DOHH2 (cell line): ENCODE results near the gene DIPK2A.

ENCODE experiments used
- EZH2phosphoT487 ChIP-seq: fragments of 200-600 bp; sonication (generic); IDR thresholded peaks from 2 replicates; pipeline ENCODE4 v1.6.1; 2017; ENCODE audit warnings: borderline replicate concordance, mild to moderate bottlenecking, antibody characterized with exemption, low read length, moderate library complexity, mixed read lengths
- TF ChIP-seq, protein P1 (sequence below): fragments of 200-600 bp; sonication (generic); IDR thresholded peaks from one replicate; pipeline ENCODE4 v1.5.1; 2014; ENCODE audit warnings: antibody characterized with exemption, mild to moderate bottlenecking, low read depth, low read length; ENCODE audit not compliant: poor library complexity, severe bottlenecking

DNA sequence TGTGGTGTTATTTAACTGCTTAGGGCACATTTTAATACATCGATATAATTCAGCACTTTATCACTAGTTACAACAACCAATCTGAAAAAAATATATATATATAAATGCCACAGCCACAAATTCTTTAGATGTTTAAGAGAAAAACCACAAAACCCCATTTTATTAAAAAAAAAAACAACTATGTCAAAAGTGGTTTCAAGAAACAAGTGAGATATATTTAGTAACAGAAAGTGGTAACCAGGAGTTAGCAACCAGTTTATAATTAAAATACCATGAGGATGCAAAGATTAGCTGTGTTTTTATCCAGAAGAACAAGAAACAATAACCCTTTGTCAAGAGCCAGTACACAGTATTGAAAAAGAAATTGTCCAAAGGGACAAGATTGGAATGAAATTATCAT is 14.8 kb upstream of the DIPK2A start:
- TF ChIP-seq, protein P1, sequence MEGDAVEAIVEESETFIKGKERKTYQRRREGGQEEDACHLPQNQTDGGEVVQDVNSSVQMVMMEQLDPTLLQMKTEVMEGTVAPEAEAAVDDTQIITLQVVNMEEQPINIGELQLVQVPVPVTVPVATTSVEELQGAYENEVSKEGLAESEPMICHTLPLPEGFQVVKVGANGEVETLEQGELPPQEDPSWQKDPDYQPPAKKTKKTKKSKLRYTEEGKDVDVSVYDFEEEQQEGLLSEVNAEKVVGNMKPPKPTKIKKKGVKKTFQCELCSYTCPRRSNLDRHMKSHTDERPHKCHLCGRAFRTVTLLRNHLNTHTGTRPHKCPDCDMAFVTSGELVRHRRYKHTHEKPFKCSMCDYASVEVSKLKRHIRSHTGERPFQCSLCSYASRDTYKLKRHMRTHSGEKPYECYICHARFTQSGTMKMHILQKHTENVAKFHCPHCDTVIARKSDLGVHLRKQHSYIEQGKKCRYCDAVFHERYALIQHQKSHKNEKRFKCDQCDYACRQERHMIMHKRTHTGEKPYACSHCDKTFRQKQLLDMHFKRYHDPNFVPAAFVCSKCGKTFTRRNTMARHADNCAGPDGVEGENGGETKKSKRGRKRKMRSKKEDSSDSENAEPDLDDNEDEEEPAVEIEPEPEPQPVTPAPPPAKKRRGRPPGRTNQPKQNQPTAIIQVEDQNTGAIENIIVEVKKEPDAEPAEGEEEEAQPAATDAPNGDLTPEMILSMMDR = no peak
- no peak for TF ChIP-seq EZH2phosphoT487
